RWPE1 (cell line): ENCODE measurements around the gene REPIN1.
"Not testable (repeated sequence)": the region's sequence is repeated elsewhere in the genome, so short reads cannot be mapped to it uniquely, and the experiment has no call there.

ENCODE experiments used
- CTCF ChIA-PET: fragments of 350-600 bp; sonication (Branson Sonifier 250); formaldehyde crosslinking; extraction: SDS; loops from one replicate; lab custom pipeline; 2021; lab: Yijun Ruan, JAX
- POLR2A ChIA-PET: fragments of 400-600 bp; formaldehyde crosslinking; extraction: SDS; loops from one replicate; lab custom pipeline; 2020; ENCODE audit warnings: antibody characterized with exemption; ENCODE audit not compliant: low non-redundant PET; lab: Yijun Ruan, JAX
- DNase-seq: peaks from one replicate; pipeline ENCODE4 v3.0.0; 2012; ENCODE audit warnings: low spot score
- H3K27ac ChIP-seq: fragments of 450-650 bp; 2 replicates; pipeline ENCODE4 v1.5.1; 2017
- TF ChIP-seq, protein P1 (sequence below): fragments of 450-650 bp; conservative IDR thresholded peaks from 2 replicates; pipeline ENCODE4 v1.5.1; 2017; ENCODE audit warnings: low read depth, mild to moderate bottlenecking

REPIN1 gene

DNA sequence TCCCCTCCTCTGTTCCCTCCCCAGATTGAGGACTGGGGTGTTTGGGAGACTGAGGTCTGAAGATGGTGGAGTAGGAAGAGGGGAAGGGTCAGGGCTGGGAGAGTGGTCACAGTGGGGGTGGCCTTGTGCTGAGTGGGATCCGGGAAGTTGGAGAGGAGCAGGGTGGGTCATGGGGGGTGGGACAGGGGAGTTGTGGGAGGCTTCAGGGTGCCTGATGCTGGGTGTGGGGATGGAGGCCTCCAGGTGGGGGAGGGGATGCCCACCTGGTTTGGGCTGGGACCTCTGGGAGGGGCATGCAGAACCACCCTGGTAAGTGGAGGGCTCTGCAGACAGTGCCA, 13.1 kb downstream of the REPIN1 start:
- peak overlapping the region; percentile 4; the same call in 1 of the 2 replicates for H3K27ac ChIP-seq
- TF ChIP-seq, protein P1, sequence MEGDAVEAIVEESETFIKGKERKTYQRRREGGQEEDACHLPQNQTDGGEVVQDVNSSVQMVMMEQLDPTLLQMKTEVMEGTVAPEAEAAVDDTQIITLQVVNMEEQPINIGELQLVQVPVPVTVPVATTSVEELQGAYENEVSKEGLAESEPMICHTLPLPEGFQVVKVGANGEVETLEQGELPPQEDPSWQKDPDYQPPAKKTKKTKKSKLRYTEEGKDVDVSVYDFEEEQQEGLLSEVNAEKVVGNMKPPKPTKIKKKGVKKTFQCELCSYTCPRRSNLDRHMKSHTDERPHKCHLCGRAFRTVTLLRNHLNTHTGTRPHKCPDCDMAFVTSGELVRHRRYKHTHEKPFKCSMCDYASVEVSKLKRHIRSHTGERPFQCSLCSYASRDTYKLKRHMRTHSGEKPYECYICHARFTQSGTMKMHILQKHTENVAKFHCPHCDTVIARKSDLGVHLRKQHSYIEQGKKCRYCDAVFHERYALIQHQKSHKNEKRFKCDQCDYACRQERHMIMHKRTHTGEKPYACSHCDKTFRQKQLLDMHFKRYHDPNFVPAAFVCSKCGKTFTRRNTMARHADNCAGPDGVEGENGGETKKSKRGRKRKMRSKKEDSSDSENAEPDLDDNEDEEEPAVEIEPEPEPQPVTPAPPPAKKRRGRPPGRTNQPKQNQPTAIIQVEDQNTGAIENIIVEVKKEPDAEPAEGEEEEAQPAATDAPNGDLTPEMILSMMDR, result no peak
- CTCF ChIA-PET, result no interaction called here
- POLR2A ChIA-PET, result no interaction called here
- DNase-seq, result no peak

DNA sequence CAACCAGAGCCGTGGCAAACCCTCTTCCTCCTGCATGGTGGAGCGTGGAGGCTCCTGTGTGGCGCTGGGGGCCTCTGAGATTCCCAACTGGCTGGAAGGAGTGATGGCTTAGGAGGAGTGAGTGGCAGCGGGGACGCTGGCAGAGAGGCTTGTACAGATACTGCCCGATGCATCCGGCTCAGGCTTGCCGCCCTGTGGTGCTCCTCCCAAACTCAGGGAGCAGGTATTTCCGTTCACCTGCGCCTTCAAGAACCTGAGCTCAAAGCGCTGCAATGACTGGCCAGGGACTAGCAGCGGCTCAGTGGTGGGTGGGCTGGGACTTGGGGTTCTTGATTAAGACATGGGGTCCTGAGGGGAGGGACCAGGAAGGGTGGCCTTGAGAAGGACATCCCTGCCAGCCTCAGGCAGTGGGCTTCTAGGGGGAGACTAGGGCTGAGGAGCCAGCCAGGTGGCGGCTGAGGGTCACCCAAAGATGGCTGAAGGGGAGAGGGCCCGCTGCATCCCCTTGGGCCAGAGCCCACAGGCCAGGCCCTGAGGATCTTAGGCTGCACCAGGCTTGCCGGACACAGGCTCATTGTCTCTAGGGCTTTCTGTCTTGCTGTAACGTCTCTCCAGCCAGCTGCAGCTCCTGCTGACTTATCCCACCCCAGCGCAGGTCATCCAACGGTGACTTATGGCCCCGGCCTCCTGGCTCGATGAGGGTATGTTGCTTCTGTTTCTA, 13.7 kb downstream of the REPIN1 start:
- ChIA-PET POLR2A (no interaction called here), CTCF (no interaction called here)
- TF ChIP-seq, protein P1, result no peak
- H3K27ac ChIP-seq, result peak overlapping the region; percentile 4; the same call in 1 of the 2 replicates
- DNase-seq, result no peak

DNA sequence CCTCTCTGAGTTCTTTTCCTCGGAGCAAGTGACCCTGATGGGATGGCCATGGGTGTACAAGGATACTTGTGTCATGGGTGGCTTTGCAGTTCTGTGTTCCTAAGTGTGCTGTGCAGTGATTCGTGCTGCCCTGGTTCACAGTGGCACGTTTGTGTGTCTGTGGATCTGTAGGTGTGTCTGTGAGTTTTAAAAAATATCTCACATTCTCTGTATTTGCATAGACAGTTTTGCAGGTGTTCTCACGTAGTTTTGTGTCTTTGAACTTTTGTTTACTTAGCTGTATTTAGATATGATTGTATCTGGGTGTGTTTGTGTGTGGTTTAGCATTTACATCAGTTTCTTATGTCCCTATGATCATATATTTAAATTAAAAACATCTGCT, 14.2 kb downstream of the REPIN1 start:
- H3K27ac ChIP-seq, result peak overlapping the region; percentile 4; the same call in 1 of the 2 replicates
- no peak for DNase-seq
- ChIA-PET CTCF (no interaction called here), POLR2A (no interaction called here)
- TF ChIP-seq, protein P1, result no peak

DNA sequence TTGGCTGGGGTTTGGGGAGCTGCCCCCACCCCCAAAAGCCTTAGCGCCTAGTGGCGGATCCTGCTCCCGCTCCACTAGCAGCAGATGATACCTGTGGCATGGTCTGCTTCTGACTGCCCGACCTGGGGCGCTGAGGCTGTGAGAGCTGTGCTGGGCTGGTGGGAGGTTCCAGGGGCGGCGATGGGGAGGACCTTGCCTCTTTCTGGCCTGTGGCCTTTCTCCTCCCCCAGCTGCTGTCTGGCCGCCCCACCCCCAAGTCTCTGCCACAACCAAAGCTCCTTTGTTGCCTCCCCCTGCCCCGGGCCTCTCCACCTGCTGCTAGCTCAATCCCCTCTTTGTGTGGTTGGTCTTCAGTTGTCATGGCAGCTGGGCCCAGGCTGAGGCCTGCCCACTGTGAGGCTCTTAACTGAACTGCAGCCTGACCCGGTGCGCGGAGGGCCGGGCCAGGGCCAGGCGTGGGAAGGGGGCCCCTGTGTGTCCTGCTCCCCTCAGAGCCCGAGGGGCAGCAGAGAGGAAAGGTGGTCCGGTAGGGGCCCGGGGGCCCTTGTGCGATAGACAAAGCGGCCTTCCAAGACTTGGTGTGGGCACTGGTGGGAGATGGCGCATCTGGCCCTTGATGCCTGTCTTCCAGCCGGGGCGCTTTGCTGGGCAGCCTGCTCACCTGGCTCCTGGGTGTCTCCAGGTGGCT, 15.2 kb downstream of the REPIN1 start:
- TF ChIP-seq, protein P1, result no peak
- POLR2A ChIA-PET, result no interaction called here
- CTCF ChIA-PET, result no interaction called here
- H3K27ac ChIP-seq, result no peak overlapping the region
- no peak for DNase-seq

DNA sequence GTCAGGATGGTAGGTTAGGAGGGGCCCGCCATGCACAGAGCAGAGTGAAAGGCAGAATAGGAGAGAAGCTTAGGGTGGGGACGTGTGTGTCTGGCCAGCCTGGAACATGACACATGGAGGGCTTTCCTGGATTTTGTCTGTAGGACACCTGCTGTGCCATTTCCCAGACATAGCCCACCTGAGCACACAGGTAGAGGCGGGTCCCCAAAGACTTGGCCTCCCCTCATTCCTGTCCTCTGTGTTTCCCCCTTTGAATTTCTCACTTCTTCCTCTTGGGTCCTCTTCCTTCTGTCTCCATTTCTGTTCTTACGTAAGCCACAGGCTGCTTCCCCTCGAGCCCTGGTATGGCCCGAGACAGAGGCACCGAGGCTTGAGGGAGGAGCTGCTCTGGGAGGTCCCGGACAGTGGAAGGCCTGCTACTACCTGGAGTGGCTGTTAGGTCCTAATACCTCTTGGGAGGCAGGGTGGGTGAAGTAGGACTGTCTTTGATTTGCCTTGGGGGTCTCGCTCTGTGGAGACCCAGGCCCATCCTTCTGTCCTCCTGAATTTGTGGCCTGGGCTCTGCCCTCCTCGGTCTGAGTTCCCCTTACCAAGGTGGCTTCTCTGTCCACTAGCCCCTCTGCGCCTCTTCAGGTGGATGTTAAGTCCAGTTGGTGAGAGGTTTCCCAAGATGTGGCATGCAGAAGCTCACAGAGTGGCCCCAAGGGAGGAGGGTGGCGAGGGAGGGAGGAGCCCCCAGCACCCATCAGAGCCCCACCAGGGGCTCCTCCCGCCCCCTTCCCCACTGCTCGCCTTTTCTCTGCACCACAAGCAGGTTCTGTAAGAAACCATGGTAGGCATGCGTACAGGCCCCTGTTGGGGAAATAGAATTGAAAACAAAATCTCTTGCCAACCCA, 16.0 kb downstream of the REPIN1 start:
- POLR2A ChIA-PET, result no interaction called here
- CTCF ChIA-PET, result no interaction called here
- no peak for DNase-seq
- TF ChIP-seq, protein P1, result no peak
- H3K27ac ChIP-seq, result no peak overlapping the region

DNA sequence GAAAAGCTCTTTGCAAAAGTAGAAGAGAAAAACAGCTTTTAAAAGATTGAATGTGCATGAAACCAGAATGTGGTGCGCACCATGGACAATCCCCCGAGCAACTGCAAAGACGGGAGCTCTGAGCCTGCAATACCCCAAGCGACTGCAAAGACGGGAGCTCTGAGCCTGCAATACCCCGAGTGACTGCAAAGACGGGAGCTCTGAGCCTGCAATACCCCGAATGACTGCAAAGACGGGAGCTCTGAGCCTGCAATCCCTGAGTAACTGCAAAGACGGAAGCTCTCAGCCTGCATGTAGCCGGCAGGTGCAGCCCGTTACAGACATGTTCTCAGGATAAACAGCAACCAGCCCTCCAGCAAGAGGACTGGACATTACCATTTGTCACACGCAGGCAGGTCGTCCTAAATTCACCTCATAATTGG, 16.7 kb downstream of the REPIN1 start:
- ChIA-PET CTCF (no interaction called here), POLR2A (no interaction called here)
- H3K27ac ChIP-seq, result no peak overlapping the region
- TF ChIP-seq, protein P1, result no peak
- DNase-seq, result no peak

DNA sequence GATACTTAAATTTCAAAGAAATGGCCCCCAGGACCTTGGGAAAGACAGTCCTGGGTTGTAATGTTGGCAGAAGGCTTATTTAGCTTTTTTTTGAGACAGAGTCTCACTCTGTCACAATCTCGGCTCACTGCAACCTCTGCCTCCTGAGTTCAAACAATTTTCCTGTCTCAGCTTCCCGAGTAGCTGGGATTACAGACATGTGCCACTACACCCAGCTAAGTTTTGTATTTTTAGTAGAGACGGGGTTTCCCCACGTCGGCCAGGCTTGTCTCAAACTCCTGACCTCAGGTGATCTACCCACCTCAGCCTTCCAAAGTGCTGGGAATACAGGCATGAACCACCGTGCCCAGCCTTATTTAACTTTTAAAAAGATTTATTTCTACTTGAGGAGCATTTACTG, 17.3 kb downstream of the REPIN1 start:
- CTCF ChIA-PET, DNase-seq, POLR2A ChIA-PET, H3K27ac ChIP-seq: not testable (repeated sequence)
